Glutamatergic neuron (in vitro differentiated cells): ENCODE data around the gene ACSF3. TPM values are rescaled to one million over a fixed set of nuclear protein-coding genes. Genes with fewer than 3 reads are reported as not detected.
A peak's percentile ranks its signal among the peaks of the same experiment; 100 is the strongest.

ENCODE experiments used
- DNase-seq: peaks from one replicate; pipeline ENCODE4 v3.0.0; 2022
- H3K27ac Mint-ChIP-seq: one replicate; pipeline ENCODE4 v1.8.0; 2020; ENCODE audit warnings: mild to moderate bottlenecking, mixed read lengths, inconsistent platforms; ENCODE audit not compliant: unreplicated experiment
- H3K27me3 Mint-ChIP-seq: one replicate; pipeline ENCODE4 v1.8.0; 2020; ENCODE audit warnings: mild to moderate bottlenecking, moderate library complexity, mixed read lengths, inconsistent platforms; ENCODE audit not compliant: unreplicated experiment
- H3K36me3 Mint-ChIP-seq: one replicate; pipeline ENCODE4 v1.8.0; 2020; ENCODE audit warnings: mild to moderate bottlenecking, mixed read lengths, inconsistent platforms; ENCODE audit not compliant: unreplicated experiment
- H3K4me1 Mint-ChIP-seq: one replicate; pipeline ENCODE4 v1.8.0; 2020; ENCODE audit warnings: mild to moderate bottlenecking, low read depth, mixed read lengths, inconsistent platforms; ENCODE audit not compliant: unreplicated experiment
- H3K4me3 Mint-ChIP-seq: one replicate; pipeline ENCODE4 v1.8.0; 2020; ENCODE audit warnings: mild to moderate bottlenecking, mixed read lengths, inconsistent platforms; ENCODE audit not compliant: unreplicated experiment
- H3K9me3 Mint-ChIP-seq: one replicate; pipeline ENCODE4 v1.8.0; 2020; ENCODE audit warnings: mild to moderate bottlenecking, moderate library complexity, mixed read lengths, inconsistent platforms; ENCODE audit not compliant: unreplicated experiment
- total RNA-seq: library from RNA; stranded (reverse); fragmentation: NEBNext Ultra II Directional; extraction: Animal tissue kit (Norgen Biotek cat#: 25700); gene quantifications from one replicate; pipeline ENCODE4 v1.2.1, GENCODE V29; 2021; ENCODE audit not compliant: unreplicated experiment
- TF ChIP-seq, protein P1 (sequence below): fragments of 200-600 bp; sonication (generic); IDR thresholded peaks from one replicate; pipeline ENCODE4 v1.5.0; 2021; ENCODE audit not compliant: partially characterized antibody, unreplicated experiment

ACSF3 gene
- total RNA-seq, 1 donor from 2014 or later, result 29.3 TPM

DNA sequence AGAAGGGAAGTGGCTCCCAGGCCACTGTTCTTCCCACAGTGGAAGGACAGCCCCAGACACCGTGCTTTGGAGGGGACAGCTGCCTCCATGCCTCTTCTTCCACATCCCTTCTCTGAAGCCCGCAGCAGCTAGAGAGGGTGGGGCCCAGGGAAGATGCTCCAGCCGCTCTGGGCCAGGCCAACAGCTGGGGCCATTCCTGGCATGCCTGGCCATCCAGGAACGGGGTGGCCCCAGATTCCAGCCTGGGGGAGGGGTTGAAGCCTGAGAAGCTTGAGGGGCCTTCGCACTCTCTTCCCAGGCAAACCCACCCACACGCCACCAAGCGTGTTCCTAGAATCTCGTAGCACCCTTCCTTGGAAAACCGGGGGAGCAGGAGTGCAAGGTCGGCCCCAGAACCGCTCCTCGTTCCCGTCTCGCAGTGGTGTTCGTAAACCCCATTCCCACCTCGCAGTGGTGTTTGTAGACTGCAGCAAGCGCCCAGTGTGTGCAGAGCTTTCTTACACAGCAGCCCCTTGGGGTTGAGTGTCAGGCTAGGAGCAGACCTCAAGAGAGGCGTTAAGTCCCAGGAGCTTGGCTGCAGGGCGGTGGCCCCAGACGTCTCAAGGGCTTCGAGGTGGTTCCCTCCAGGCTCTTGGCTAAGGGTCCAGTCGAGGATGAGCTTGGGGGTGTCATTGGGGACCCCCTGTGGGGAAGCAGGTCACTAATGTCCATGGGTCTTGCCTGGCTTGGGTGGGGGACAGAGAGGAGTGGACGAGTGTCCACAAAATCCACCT lies 80.6 kb downstream of the ACSF3 start:
- TF ChIP-seq, protein P1, sequence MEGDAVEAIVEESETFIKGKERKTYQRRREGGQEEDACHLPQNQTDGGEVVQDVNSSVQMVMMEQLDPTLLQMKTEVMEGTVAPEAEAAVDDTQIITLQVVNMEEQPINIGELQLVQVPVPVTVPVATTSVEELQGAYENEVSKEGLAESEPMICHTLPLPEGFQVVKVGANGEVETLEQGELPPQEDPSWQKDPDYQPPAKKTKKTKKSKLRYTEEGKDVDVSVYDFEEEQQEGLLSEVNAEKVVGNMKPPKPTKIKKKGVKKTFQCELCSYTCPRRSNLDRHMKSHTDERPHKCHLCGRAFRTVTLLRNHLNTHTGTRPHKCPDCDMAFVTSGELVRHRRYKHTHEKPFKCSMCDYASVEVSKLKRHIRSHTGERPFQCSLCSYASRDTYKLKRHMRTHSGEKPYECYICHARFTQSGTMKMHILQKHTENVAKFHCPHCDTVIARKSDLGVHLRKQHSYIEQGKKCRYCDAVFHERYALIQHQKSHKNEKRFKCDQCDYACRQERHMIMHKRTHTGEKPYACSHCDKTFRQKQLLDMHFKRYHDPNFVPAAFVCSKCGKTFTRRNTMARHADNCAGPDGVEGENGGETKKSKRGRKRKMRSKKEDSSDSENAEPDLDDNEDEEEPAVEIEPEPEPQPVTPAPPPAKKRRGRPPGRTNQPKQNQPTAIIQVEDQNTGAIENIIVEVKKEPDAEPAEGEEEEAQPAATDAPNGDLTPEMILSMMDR, result no peak
- Mint-ChIP-seq H3K4me3 (peak overlapping the region; percentile 15), H3K36me3 (no peaks in the 10 kb centered on the region), H3K27me3 (peaks cover 3% of the 10 kb centered on the region), H3K4me1 (peaks cover 9% of the 10 kb centered on the region), H3K9me3 (no peaks in the 10 kb centered on the region), H3K27ac (peak overlapping the region; percentile 59)
- no peak for DNase-seq

DNA sequence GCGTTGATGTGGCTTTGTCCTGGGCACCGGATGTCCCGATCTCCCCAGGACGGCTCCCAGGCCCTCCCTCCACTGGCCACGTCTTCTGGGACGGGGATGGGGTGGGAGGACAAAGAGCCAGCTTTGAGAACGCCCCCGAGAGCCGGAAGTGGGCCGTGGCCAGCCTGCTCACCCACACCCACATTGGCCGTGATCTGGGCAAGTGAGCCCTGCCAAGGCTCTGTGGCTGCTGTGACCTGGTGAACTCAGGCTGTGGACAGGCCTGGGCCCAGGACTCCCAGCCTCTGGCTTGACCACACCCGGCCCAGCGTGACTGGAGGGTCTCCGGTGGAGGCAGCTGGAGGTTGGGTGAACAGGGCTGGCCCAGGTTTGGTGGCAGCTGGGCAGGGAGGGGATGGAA lies 81.2 kb downstream of the ACSF3 start:
- TF ChIP-seq, protein P1, result no peak

DNA sequence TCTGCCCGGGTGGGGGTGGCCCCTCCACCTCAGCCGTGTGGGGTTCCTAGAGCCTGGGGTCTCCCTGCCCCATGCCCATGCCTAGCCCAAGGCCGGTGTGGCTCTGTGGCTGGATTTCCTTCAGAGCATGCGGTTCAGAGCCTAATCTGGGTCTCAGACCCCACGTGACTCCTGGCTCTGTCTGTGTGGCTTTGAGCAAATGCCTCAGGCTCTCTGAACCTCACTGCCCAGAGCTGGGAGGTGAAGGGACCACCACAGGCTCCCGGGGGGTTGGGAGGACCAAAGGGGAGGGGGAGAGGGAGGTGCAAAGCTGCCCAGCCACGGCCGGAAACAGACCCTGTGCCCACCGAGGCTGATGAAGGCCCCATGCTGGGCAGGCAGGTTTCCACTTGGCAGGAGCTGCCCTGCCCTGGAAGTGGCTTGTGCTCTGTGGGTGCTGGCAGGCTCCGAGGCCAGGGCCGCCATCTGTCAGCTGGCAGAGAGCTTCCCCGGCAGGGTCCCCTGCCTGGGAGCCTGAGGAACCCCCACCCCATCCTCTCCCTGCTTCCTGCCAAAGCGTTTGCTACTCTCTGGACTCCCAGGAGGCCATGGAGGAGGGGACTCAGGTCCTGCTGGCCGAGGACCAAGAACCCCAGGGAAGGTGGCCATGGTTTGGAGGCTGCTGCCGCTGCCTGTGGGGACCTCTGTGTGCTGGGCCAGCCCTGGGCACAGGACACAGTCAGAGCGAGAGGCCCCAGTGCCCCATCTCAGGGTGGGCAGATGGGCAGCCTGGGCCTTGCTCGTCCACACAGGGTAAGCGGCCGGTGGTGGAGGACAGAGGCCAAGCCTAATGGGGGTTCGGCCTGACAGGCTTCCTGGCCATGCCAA lies 81.9 kb downstream of the ACSF3 start:
- Mint-ChIP-seq H3K27me3 (peaks cover 3% of the 10 kb centered on the region), H3K27ac (no peak overlapping the region), H3K4me1 (peaks cover 9% of the 10 kb centered on the region), H3K4me3 (no peak overlapping the region), H3K9me3 (no peaks in the 10 kb centered on the region), H3K36me3 (no peaks in the 10 kb centered on the region)
- DNase-seq, result no peak
- TF ChIP-seq, protein P1, result no peak

More for the DNA sequence above, 81.2 kb downstream of the ACSF3 start:
- no peak overlapping the region for H3K4me3 Mint-ChIP-seq
- H3K27me3 Mint-ChIP-seq, result peaks cover 3% of the 10 kb centered on the region
- H3K4me1 Mint-ChIP-seq, result peaks cover 9% of the 10 kb centered on the region
- no peak overlapping the region for H3K27ac Mint-ChIP-seq
- H3K36me3 Mint-ChIP-seq, result no peaks in the 10 kb centered on the region
- DNase-seq, result no peak
- no peaks in the 10 kb centered on the region for H3K9me3 Mint-ChIP-seq

DNA sequence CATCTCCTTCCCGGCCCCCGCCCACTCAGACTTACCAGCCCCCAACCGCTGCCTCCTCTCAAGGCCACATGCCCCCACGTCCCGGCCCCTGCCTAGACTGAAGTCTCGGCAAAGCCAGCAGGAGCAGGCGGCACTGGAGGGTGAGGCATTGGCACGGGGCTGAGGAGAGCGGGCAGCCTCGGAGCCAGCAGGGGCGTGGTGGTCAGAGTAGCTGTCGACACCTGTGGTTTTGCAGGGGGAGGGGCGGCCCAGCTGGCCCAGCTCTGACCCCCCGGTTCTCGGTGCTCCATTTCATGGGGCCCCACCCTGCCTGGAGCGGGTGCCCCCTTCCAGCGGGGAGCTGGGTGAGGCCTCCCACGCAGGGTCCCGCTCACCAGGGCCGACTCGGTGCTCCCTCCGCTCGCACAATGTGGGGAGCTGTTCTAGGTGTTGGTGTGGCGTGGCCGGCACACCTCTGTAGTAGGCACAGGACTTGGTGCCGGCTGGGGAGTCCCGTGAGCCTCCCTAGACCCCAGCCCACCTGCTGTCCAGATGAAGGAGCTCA lies 82.6 kb downstream of the ACSF3 start:
- peaks cover 6% of the 10 kb centered on the region for H3K4me1 Mint-ChIP-seq

More for the DNA sequence above, 82.6 kb downstream of the ACSF3 start:
- no peak overlapping the region for H3K4me3 Mint-ChIP-seq
- no peak overlapping the region for H3K27ac Mint-ChIP-seq
- TF ChIP-seq, protein P1, result no peak
- no peaks in the 10 kb centered on the region for H3K36me3 Mint-ChIP-seq
- H3K27me3 Mint-ChIP-seq, result no peaks in the 10 kb centered on the region
- peaks cover under 1% of the 10 kb centered on the region for H3K9me3 Mint-ChIP-seq
- no peak for DNase-seq
